GM04503 (cell line): ENCODE measurements around the gene FHIP2A.
"Not testable (repeated sequence)": the region's sequence is repeated elsewhere in the genome, so short reads cannot be mapped to it uniquely, and the experiment has no call there.

Source experiments
- DNase-seq: peaks from one replicate; pipeline ENCODE4 v3.0.0-alpha.2; 2012; ENCODE audit warnings: low read depth

FHIP2A gene

GRCh38 chr10:114821293-114821914 is at the start of gene FHIP2A:
Gene FHIP2A (plus strand): TSS chr10:114821780. CDS start chr10:114822079, 299 bp downstream.
- DNase-seq = no peak

GRCh38 chr10:114772496-114773196 is 48.9 kb upstream of the FHIP2A start:
- no peak for DNase-seq

- no peak for DNase-seq
Measured at GRCh38 chr10:114773197-114773532, 48.4 kb upstream of the FHIP2A start.

- DNase-seq = not testable (repeated sequence)
Measured at GRCh38 chr10:114775082-114775481, 46.5 kb upstream of the FHIP2A start.

GRCh38 chr10:114777415-114777814 is 44.2 kb upstream of the FHIP2A start:
- DNase-seq = no peak

GRCh38 chr10:114779803-114780576 is 41.6 kb upstream of the FHIP2A start:
- DNase-seq = peak; percentile 51

GRCh38 chr10:114780577-114781184 is 40.9 kb upstream of the FHIP2A start:
- no peak for DNase-seq

- no peak for DNase-seq
Measured at GRCh38 chr10:114782666-114783065, 38.9 kb upstream of the FHIP2A start.

- DNase-seq = no peak
Measured at GRCh38 chr10:114783686-114784085, 37.9 kb upstream of the FHIP2A start.

GRCh38 chr10:114786492-114786891 is 35.1 kb upstream of the FHIP2A start:
- DNase-seq = not testable (repeated sequence)

- DNase-seq = not testable (repeated sequence)
Measured at GRCh38 chr10:114787131-114787530, 34.4 kb upstream of the FHIP2A start.

GRCh38 chr10:114791768-114792167 is 29.8 kb upstream of the FHIP2A start:
- no peak for DNase-seq

GRCh38 chr10:114795039-114795438 is 26.5 kb upstream of the FHIP2A start:
- no peak for DNase-seq

- no peak for DNase-seq
Measured at GRCh38 chr10:114800361-114800760, 21.2 kb upstream of the FHIP2A start.

- no peak for DNase-seq
Measured at GRCh38 chr10:114801411-114801813, 20.2 kb upstream of the FHIP2A start.

- DNase-seq = no peak
Measured at GRCh38 chr10:114802177-114802576, 19.4 kb upstream of the FHIP2A start.

GRCh38 chr10:114806562-114807391 is 14.8 kb upstream of the FHIP2A start:
- DNase-seq = no peak

- no peak for DNase-seq
Measured at GRCh38 chr10:114808982-114809381, 12.6 kb upstream of the FHIP2A start.

- DNase-seq = no peak
Measured at GRCh38 chr10:114810926-114811325, 10.7 kb upstream of the FHIP2A start.

GRCh38 chr10:114811862-114812261 is 9.7 kb upstream of the FHIP2A start:
- DNase-seq = no peak

- DNase-seq = no peak
Measured at GRCh38 chr10:114815791-114816190, 5.8 kb upstream of the FHIP2A start.

GRCh38 chr10:114816308-114816707 is 5.3 kb upstream of the FHIP2A start:
- no peak for DNase-seq
